Endothelial cell of umbilical vein (primary cell): ENCODE measurements around the gene CGB3.
"Not testable (repeated sequence)": the region's sequence is repeated elsewhere in the genome, so short reads cannot be mapped to it uniquely, and the experiment has no call there.

Experiments used
- EZH2 ChIP-seq: IDR thresholded peaks from 2 replicates; pipeline ENCODE4 v1.6.1; 2012; ENCODE audit warnings: borderline replicate concordance, low read depth, mild to moderate bottlenecking, moderate library complexity, low read length, inconsistent platforms; ENCODE audit not compliant: severe bottlenecking
- FOS ChIP-seq: IDR thresholded peaks from 2 replicates; pipeline ENCODE4 v1.6.1; 2011; ENCODE audit warnings: mild to moderate bottlenecking, low read length, moderate library complexity, borderline replicate concordance; ENCODE audit not compliant: insufficient read depth
- POLR2A ChIP-seq: IDR thresholded peaks from 2 replicates; pipeline ENCODE4 v1.6.1; 2012; ENCODE audit warnings: low read depth, mild to moderate bottlenecking, control low read depth, low read length
- POLR2AphosphoS5 ChIP-seq: IDR thresholded peaks from 2 replicates; pipeline ENCODE4 v1.6.1; 2012; ENCODE audit warnings: low read depth, mild to moderate bottlenecking, control low read depth, low read length, moderate library complexity; ENCODE audit not compliant: insufficient read depth
- TF ChIP-seq, protein P1 (sequence below), 2 donors: IDR thresholded peaks; 1 replicate in 1 of 2; 2 replicates in 1 of 2; pipeline ENCODE4 v1.5.1; 2011; ENCODE audit warnings: low read length in 2 of 2, mild to moderate bottlenecking in 2 of 2, moderate library complexity in 2 of 2, control low read depth in 1 of 2, inconsistent platforms in 1 of 2, low read depth in 1 of 2; ENCODE audit not compliant: insufficient read depth in 1 of 2; ENCODE audit errors: extremely low read depth in 1 of 2
- TF ChIP-seq, protein P2 (sequence below): IDR thresholded peaks from 2 replicates; pipeline ENCODE4 v1.6.1; 2011; ENCODE audit not compliant: insufficient read depth, insufficient read length

DNA sequence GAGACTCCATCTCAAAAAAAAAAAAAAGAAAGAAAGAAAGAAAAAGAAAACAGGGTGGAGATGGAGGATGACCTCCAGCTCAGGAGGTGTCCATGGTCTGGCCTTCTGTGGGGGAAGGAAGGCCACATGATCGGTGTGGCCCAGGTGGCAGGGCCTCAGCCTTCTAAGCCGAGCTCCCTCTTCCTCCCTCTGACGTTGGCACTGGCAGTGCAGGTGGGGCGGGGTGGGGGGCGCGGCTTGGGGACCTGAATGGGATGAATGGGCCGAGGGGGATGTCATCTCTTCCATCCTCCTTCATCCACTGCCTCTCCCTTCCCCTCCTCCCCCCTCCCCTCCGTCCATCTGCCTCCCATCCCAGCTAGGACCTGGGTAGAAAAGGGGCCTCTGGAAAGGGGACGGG lies 15.6 kb upstream of the CGB3 start:
- TF ChIP-seq, protein P1, sequence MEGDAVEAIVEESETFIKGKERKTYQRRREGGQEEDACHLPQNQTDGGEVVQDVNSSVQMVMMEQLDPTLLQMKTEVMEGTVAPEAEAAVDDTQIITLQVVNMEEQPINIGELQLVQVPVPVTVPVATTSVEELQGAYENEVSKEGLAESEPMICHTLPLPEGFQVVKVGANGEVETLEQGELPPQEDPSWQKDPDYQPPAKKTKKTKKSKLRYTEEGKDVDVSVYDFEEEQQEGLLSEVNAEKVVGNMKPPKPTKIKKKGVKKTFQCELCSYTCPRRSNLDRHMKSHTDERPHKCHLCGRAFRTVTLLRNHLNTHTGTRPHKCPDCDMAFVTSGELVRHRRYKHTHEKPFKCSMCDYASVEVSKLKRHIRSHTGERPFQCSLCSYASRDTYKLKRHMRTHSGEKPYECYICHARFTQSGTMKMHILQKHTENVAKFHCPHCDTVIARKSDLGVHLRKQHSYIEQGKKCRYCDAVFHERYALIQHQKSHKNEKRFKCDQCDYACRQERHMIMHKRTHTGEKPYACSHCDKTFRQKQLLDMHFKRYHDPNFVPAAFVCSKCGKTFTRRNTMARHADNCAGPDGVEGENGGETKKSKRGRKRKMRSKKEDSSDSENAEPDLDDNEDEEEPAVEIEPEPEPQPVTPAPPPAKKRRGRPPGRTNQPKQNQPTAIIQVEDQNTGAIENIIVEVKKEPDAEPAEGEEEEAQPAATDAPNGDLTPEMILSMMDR (IDR thresholded peaks at IDR 0.05; ENCODE audit: extremely low read depth in 1 of 2, insufficient read depth in 1 of 2, low read depth in 1 of 2, low read length in 2 of 2), result not testable (repeated sequence)
- not testable (repeated sequence) for TF ChIP-seq POLR2A, POLR2AphosphoS5, EZH2, FOS
- TF ChIP-seq, protein P2, sequence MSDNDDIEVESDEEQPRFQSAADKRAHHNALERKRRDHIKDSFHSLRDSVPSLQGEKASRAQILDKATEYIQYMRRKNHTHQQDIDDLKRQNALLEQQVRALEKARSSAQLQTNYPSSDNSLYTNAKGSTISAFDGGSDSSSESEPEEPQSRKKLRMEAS, result not testable (repeated sequence)
